A172 (cell line): ENCODE data around the gene SP140. TPM values are rescaled to one million over a fixed set of nuclear protein-coding genes. Genes with fewer than 3 reads are reported as not detected.

Experiments
- total RNA-seq: library from RNA; depleted of rRNA; stranded (reverse); fragments of >200 nt; shearing (Covaris generic); gene quantifications from 2 replicates; pipeline ENCODE4 v1.2.3, GENCODE V29; 2014; rRNA removed

SP140 gene
- total RNA-seq, 1 experiment from 2014 or later, result 0.65 TPM

Other genes starting within 250 kb of the SP140 start
- gene SLC16A14, start 156.8 kb upstream of the SP140 start, total RNA-seq, result not detected in 2 replicates
- 18.9 and 22.6 TPM in 2 replicates for gene SP110, start 5.8 kb upstream of the SP140 start, total RNA-seq
- gene SP140L, start 101.5 kb downstream of the SP140 start, total RNA-seq, result 10.4 and 13.0 TPM in 2 replicates
- gene SP100, start 190.5 kb downstream of the SP140 start, total RNA-seq, result 60.7 and 66.5 TPM in 2 replicates